Endothelial cell of umbilical vein (primary cell): ENCODE data around the gene WDR89. TPM values are rescaled to one million over a fixed set of nuclear protein-coding genes. Genes with fewer than 3 reads are reported as not detected.
"Not testable (repeated sequence)": the region's sequence is repeated elsewhere in the genome, so short reads cannot be mapped to it uniquely, and the experiment has no call there.

Experiments
- BruUV-seq: library from RNA; stranded (reverse); fragments of 400-500 nt; replicated peaks from 2 replicates; lab custom pipeline; 2021; lab: Mats Ljungman, UMichigan
- CTCF ChIA-PET: fragments of 300-600, 350-600 bp; sonication (Branson Sonifier 250); formaldehyde crosslinking; loops from one replicate; lab custom pipeline; 2021; ENCODE audit warnings: antibody characterized with exemption, inconsistent platforms; lab: Charles Lee
- POLR2A ChIA-PET: fragments of 300-600, 350-600 bp; sonication (Branson Sonifier 250); formaldehyde crosslinking; loops from one replicate; lab custom pipeline; 2021; ENCODE audit warnings: antibody characterized with exemption, inconsistent platforms; lab: Charles Lee
- DNase-seq: peaks from one replicate; pipeline ENCODE4 v3.0.0-alpha.2; 2011; ENCODE audit warnings: low read depth, low spot score
- FAIRE-seq: peaks from 2 replicates; lab custom pipeline; 2011; peaks lifted over from hg19 to GRCh38; lab: Jason Lieb, UNC
- H2AFZ ChIP-seq: 2 replicates; pipeline ENCODE4 v1.6.0; 2012; ENCODE audit warnings: low read depth, low read length, control low read depth, inconsistent platforms
- H3K27ac ChIP-seq: 2 replicates; pipeline ENCODE4 v1.5.1; 2011; ENCODE audit warnings: low read depth, mild to moderate bottlenecking, control low read depth, low read length, moderate library complexity; ENCODE audit not compliant: insufficient read depth
- H3K27me3 ChIP-seq, 2 experiments: 2 replicates each; pipeline versions ENCODE4 v1.6.0 to v1.6.1; 2011; ENCODE audit warnings: low read length in 2 of 2, mixed read lengths in 1 of 2; ENCODE audit not compliant: control insufficient read depth in 2 of 2, insufficient read depth in 2 of 2
- H3K36me3 ChIP-seq, 2 experiments: 2 replicates in 1 of 2; 3 replicates in 1 of 2; pipeline ENCODE4 v1.5.1; 2011; ENCODE audit warnings: low read length in 2 of 2, mild to moderate bottlenecking in 1 of 2, moderate library complexity in 1 of 2; ENCODE audit not compliant: control insufficient read depth in 2 of 2, insufficient read depth in 2 of 2; ENCODE audit errors: extremely low read depth in 1 of 2
- H3K4me1 ChIP-seq: 3 replicates; pipeline ENCODE4 v1.5.1; 2011; ENCODE audit warnings: mild to moderate bottlenecking, low read length; ENCODE audit not compliant: control insufficient read depth, insufficient read depth; ENCODE audit errors: extremely low read depth
- H3K4me2 ChIP-seq: 2 replicates; pipeline ENCODE4 v1.6.1; 2011; ENCODE audit warnings: low read length, control low read depth, mixed read lengths; ENCODE audit not compliant: insufficient read depth
- H3K4me3 ChIP-seq, 3 experiments: fragments of 200-600 bp in 1 of 3; sonication (generic), shearing (Covaris generic) in 1 of 3; replicated peaks in 1 of 3; 2 replicates each; pipeline ENCODE4 v1.5.1; 2011 to 2016; ENCODE audit warnings: control low read depth in 3 of 3, low read length in 3 of 3, mild to moderate bottlenecking in 2 of 3, inconsistent platforms in 1 of 3, low read depth in 1 of 3, moderate library complexity in 1 of 3; ENCODE audit not compliant: insufficient read depth in 1 of 3
- H3K79me2 ChIP-seq: 2 replicates; pipeline ENCODE4 v1.6.0; 2012; ENCODE audit warnings: low read length, inconsistent platforms; ENCODE audit not compliant: control insufficient read depth, insufficient read depth
- H3K9ac ChIP-seq: replicated peaks from 2 replicates; pipeline ENCODE3; 2011; ENCODE audit warnings: low read length, control low read depth; ENCODE audit not compliant: insufficient read depth; ENCODE audit errors: extremely low read depth
- H3K9me1 ChIP-seq: replicated peaks from 3 replicates; pipeline ENCODE4 v1.6.0; 2011; ENCODE audit warnings: mild to moderate bottlenecking, low read length; ENCODE audit not compliant: control insufficient read depth, insufficient read depth; ENCODE audit errors: extremely low read depth
- H3K9me3 ChIP-seq: replicated peaks from 2 replicates; pipeline ENCODE4 v1.5.1; 2012; ENCODE audit warnings: low read length, inconsistent platforms; ENCODE audit not compliant: control insufficient read depth, insufficient read depth
- H4K20me1 ChIP-seq: replicated peaks from 2 replicates; pipeline ENCODE3; 2011; ENCODE audit warnings: mild to moderate bottlenecking, low read length; ENCODE audit not compliant: control insufficient read depth, insufficient read depth; ENCODE audit errors: extremely low read depth
- CTCF ChIP-seq, 2 donors: IDR thresholded peaks; 1 replicate in 1 of 2; 2 replicates in 1 of 2; pipeline ENCODE4 v1.5.1; 2011; ENCODE audit warnings: low read length in 2 of 2, mild to moderate bottlenecking in 2 of 2, moderate library complexity in 2 of 2, control low read depth in 1 of 2, inconsistent platforms in 1 of 2, low read depth in 1 of 2; ENCODE audit not compliant: insufficient read depth in 1 of 2; ENCODE audit errors: extremely low read depth in 1 of 2
- EZH2 ChIP-seq: IDR thresholded peaks from 2 replicates; pipeline ENCODE4 v1.6.1; 2012; ENCODE audit warnings: borderline replicate concordance, low read depth, mild to moderate bottlenecking, moderate library complexity, low read length, inconsistent platforms; ENCODE audit not compliant: severe bottlenecking
- FOS ChIP-seq: IDR thresholded peaks from 2 replicates; pipeline ENCODE4 v1.6.1; 2011; ENCODE audit warnings: mild to moderate bottlenecking, low read length, moderate library complexity, borderline replicate concordance; ENCODE audit not compliant: insufficient read depth
- GATA2 ChIP-seq: IDR thresholded peaks from 2 replicates; pipeline ENCODE4 v1.7.0; 2011; ENCODE audit warnings: low read depth, mild to moderate bottlenecking, moderate library complexity, mixed read lengths, low read length; ENCODE audit not compliant: insufficient read length, insufficient read depth
- JUN ChIP-seq: IDR thresholded peaks from 2 replicates; pipeline ENCODE4 v1.6.1; 2011; ENCODE audit warnings: borderline replicate concordance, low read depth; ENCODE audit not compliant: insufficient read length, insufficient read depth
- MYC ChIP-seq: IDR thresholded peaks from one replicate; pipeline ENCODE4 v1.6.1; 2011; ENCODE audit warnings: mild to moderate bottlenecking, low read depth, low read length
- POLR2A ChIP-seq: IDR thresholded peaks from 2 replicates; pipeline ENCODE4 v1.6.1; 2012; ENCODE audit warnings: low read depth, mild to moderate bottlenecking, control low read depth, low read length
- POLR2AphosphoS5 ChIP-seq: IDR thresholded peaks from 2 replicates; pipeline ENCODE4 v1.6.1; 2012; ENCODE audit warnings: low read depth, mild to moderate bottlenecking, control low read depth, low read length, moderate library complexity; ENCODE audit not compliant: insufficient read depth
- dilution Hi-C: fragments of 300-500 bp; cut with MboI; formaldehyde crosslinking; loops from one replicate; pipeline ENCODE4 v1.15.0; 2019; ENCODE audit warnings: low sequenced_read_pairs; ENCODE audit not compliant: extremely low pct_ligation_motif_present
- intact Hi-C: fragments of 100-400 bp; cut with micrococcal nuclease; formaldehyde crosslinking; loops from one replicate; pipeline ENCODE4 v1.10.0; 2022
- polyA plus RNA-seq, 4 experiments: library from polyadenylated mRNA; depleted of rRNA in 3 of 4; stranded (reverse) in 3 of 4; unstranded in 1 of 4; fragments of >200 nt; gene quantifications; 2 replicates each; pipeline versions ENCODE4 v1.2.1 to v1.2.3, GENCODE V29; 2011 to 2012; ENCODE audit warnings: missing spikeins in 1 of 4
- total RNA-seq: library from RNA; stranded (reverse); gene quantifications from 2 replicates; pipeline ENCODE4 v1.2.3, GENCODE V29; 2021
- TF ChIP-seq, protein P1 (sequence below): IDR thresholded peaks from 2 replicates; pipeline ENCODE4 v1.6.1; 2011; ENCODE audit not compliant: insufficient read depth, insufficient read length

WDR89 gene
- total and polyA plus RNA-seq, 2 donors (not counting 3 experiments of a cell fraction or from before 2014, with no cell fraction given) = 3.5 to 10.7 TPM

- H3K4me3 ChIP-seq = no peak overlapping the region
- no peak for DNase-seq
- peaks cover 16% of the 10 kb centered on the region for H3K79me2 ChIP-seq
- dilution Hi-C loops = no loop called here
- CTCF ChIA-PET = no interaction called here
- H3K9me3 ChIP-seq = no peaks in the 10 kb centered on the region
- POLR2A ChIA-PET = no interaction called here
- no peaks in the 10 kb centered on the region for H3K27me3 ChIP-seq
- no peak overlapping the region for H3K9ac ChIP-seq
- BruUV-seq = no TSS peak
- H2AFZ ChIP-seq = no peak overlapping the region
- no peaks in the 10 kb centered on the region for H4K20me1 ChIP-seq
- H3K9me1 ChIP-seq = no peaks in the 10 kb centered on the region
- no peaks in the 10 kb centered on the region for H3K4me1 ChIP-seq
- H3K27ac ChIP-seq = no peak overlapping the region
- intact Hi-C loops = no loop called here
- H3K36me3 ChIP-seq = no peaks in the 10 kb centered on the region
- H3K4me2 ChIP-seq = no peak overlapping the region
- TF ChIP-seq FOS (no peak), CTCF (IDR thresholded peaks at IDR 0.05; ENCODE audit: extremely low read depth in 1 of 2, insufficient read depth in 1 of 2, low read depth in 1 of 2, low read length in 2 of 2) (no peak), GATA2 (no peak), JUN (no peak), POLR2A (no peak), EZH2 (no peak), MYC (no peak), POLR2AphosphoS5 (no peak)
- TF ChIP-seq, protein P1, sequence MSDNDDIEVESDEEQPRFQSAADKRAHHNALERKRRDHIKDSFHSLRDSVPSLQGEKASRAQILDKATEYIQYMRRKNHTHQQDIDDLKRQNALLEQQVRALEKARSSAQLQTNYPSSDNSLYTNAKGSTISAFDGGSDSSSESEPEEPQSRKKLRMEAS = no peak
- FAIRE-seq = no peak
Measured at GRCh38 chr14:63624203-63624602, 17.5 kb downstream of the WDR89 start.

- H3K27me3 ChIP-seq, DNase-seq, H3K36me3 ChIP-seq, H3K4me2 ChIP-seq, H3K9ac ChIP-seq, H2AFZ ChIP-seq, intact Hi-C loops, POLR2A ChIA-PET, dilution Hi-C loops, BruUV-seq, H3K4me3 ChIP-seq, H3K27ac ChIP-seq, H3K9me1 ChIP-seq, H4K20me1 ChIP-seq, H3K9me3 ChIP-seq, H3K4me1 ChIP-seq, FAIRE-seq: not testable (repeated sequence)
- CTCF ChIA-PET = interaction anchor here (1.2 to 1.4 kb wide), 2 partner anchors 11 to 148 kb away, joined by 5 read pairs; no protein-coding TSS in a partner anchor
- peaks cover 22% of the 10 kb centered on the region for H3K79me2 ChIP-seq
Measured at GRCh38 chr14:63621975-63622374, 19.7 kb downstream of the WDR89 start.
